DND-41 (cell line): ENCODE data around the gene PXT1.

Source experiments
- CTCF ChIP-seq: IDR thresholded peaks from 2 replicates; pipeline ENCODE4 v1.5.1; 2012; ENCODE audit warnings: borderline replicate concordance, low read length, moderate library complexity, mild to moderate bottlenecking; ENCODE audit not compliant: poor library complexity, severe bottlenecking; ENCODE audit errors: extremely low read depth
- EZH2 ChIP-seq: IDR thresholded peaks from 3 replicates; pipeline ENCODE4 v1.6.1; 2012; ENCODE audit warnings: borderline replicate concordance, low read depth, mild to moderate bottlenecking, moderate library complexity, low read length, inconsistent platforms; ENCODE audit not compliant: severe bottlenecking

GRCh38 chr6:36479256-36479655, 36.6 kb upstream of the PXT1 start:
- TF ChIP-seq CTCF = no peak
- TF ChIP-seq EZH2 = no peak
